Testis (tissue), 2 donors: Measurements from ENCODE around the gene STXBP2.

Experiments used
- CTCF ChIP-seq, 3 experiments: fragments of 450-650 bp in 2 of 3; fragments of 200-600 bp in 1 of 3; sonication (generic) in 1 of 3; IDR thresholded peaks; one replicate each; pipeline ENCODE4 v1.5.1; 2016 to 2019; ENCODE audit warnings: antibody characterized with exemption in 3 of 3, mild to moderate bottlenecking in 2 of 3, moderate library complexity in 1 of 3
- POLR2A ChIP-seq: fragments of 450-650 bp; IDR thresholded peaks from one replicate; pipeline ENCODE4 v1.6.1; 2017; ENCODE audit warnings: antibody characterized with exemption, mild to moderate bottlenecking, moderate library complexity

- TF ChIP-seq CTCF (IDR thresholded peaks at IDR 0.05) (no peak), POLR2A (no peak)
Observed at GRCh38 chr19:7662657-7663056, 25.7 kb downstream of the STXBP2 start.
